A549 (cell line): ENCODE results near the gene F2R. TPM values are rescaled to one million over a fixed set of nuclear protein-coding genes. Genes with fewer than 3 reads are reported as not detected.
A peak's percentile ranks its signal among the peaks of the same experiment; 100 is the strongest.

Experiments used
- ATAC-seq, 2 experiments: fragments of 200-7000 bp in 1 of 2; fragments of >200 bp in 1 of 2; cut with Nextera tagmentation in 1 of 2; cut with Tn5 transposase in 1 of 2; 3 replicates each; pipeline versions ENCODE4 v1.8.0 to v1.9.1; 2018 to 2020; ENCODE audit warnings: mild to moderate bottlenecking in 1 of 2, moderate library complexity in 1 of 2
- CTCF ChIA-PET: fragments of 300-600 bp; sonication (Branson Sonifier 250); formaldehyde crosslinking; extraction: SDS; loops from one replicate; lab custom pipeline; 2021; ENCODE audit warnings: antibody characterized with exemption, inconsistent platforms; lab: Yijun Ruan, JAX
- POLR2A ChIA-PET: fragments of 350-600 bp; formaldehyde crosslinking; extraction: SDS; loops from one replicate; lab custom pipeline; 2021; ENCODE audit warnings: antibody characterized with exemption, inconsistent platforms; lab: Yijun Ruan, JAX
- DNase-seq, 2 experiments: peaks; one replicate each; pipeline versions ENCODE4 v3.0.0 to v3.0.0-alpha.2; 2011 to 2016; ENCODE audit warnings: low read depth in 1 of 2, low spot score in 1 of 2
- FAIRE-seq: peaks from 2 replicates; lab custom pipeline; 2011; peaks lifted over from hg19 to GRCh38; lab: Jason Lieb, UNC
- H3K27ac ChIP-seq, 2 experiments: fragments of >200 bp; sonication (Bioruptor Twin); formaldehyde crosslinking; 3 replicates each; pipeline ENCODE4 v1.5.1; 2016 to 2017
- H3K4me1 ChIP-seq: fragments of >200 bp; sonication (Bioruptor Twin); formaldehyde crosslinking; 3 replicates; pipeline ENCODE4 v1.6.1; 2016
- H3K4me2 ChIP-seq: fragments of >200 bp; sonication (Bioruptor Twin); formaldehyde crosslinking; 3 replicates; pipeline ENCODE4 v1.6.1; 2016
- H3K4me3 ChIP-seq: fragments of >200 bp; sonication (Bioruptor Twin); formaldehyde crosslinking; 3 replicates; pipeline ENCODE4 v1.5.1; 2016
- H3K9me3 ChIP-seq: fragments of >200 bp; sonication (Bioruptor Twin); formaldehyde crosslinking; 3 replicates; pipeline ENCODE4 v1.6.1; 2016
- CBX8 ChIP-seq: fragments of 200-600 bp; sonication (generic); IDR thresholded peaks from 2 replicates; pipeline ENCODE4 v1.6.1; 2016
- EP300 ChIP-seq, 2 experiments: fragments of >200 bp; sonication (Bioruptor Twin); formaldehyde crosslinking; IDR thresholded peaks; 2 replicates in 1 of 2; 3 replicates in 1 of 2; pipeline ENCODE4 v1.6.1; 2016 to 2017
- GATA3 ChIP-seq: IDR thresholded peaks from 2 replicates; pipeline ENCODE4 v1.6.1; 2012; ENCODE audit warnings: borderline replicate concordance
- HMGXB4 ChIP-seq: fragments of 250-450 bp; sonication (Bioruptor Pico); IDR thresholded peaks from 2 replicates; pipeline ENCODE4 v1.5.0; 2021; ENCODE audit warnings: mild to moderate bottlenecking, moderate library complexity, borderline replicate concordance
- JUNB ChIP-seq: fragments of >200 bp; sonication (Bioruptor Twin); formaldehyde crosslinking; IDR thresholded peaks from 2 replicates; pipeline ENCODE4 v1.6.1; 2016
- KDM5A ChIP-seq: fragments of 200-600 bp; sonication (generic); IDR thresholded peaks from 2 replicates; pipeline ENCODE4 v1.6.1; 2016; ENCODE audit warnings: antibody characterized with exemption, mild to moderate bottlenecking
- MAX ChIP-seq: IDR thresholded peaks from 2 replicates; pipeline ENCODE4 v1.6.1; 2012
- MYC ChIP-seq: IDR thresholded peaks from 2 replicates; pipeline ENCODE4 v1.6.1; 2012; ENCODE audit warnings: mild to moderate bottlenecking, inconsistent platforms, low read length, improper control_type of control experiment, borderline replicate concordance
- NR3C1 ChIP-seq: fragments of >200 bp; sonication (Bioruptor Twin); formaldehyde crosslinking; IDR thresholded peaks from 3 replicates; pipeline ENCODE4 v1.6.1; 2017
- POLR2A ChIP-seq: IDR thresholded peaks from 2 replicates; pipeline ENCODE4 v1.6.1; 2012; ENCODE audit warnings: mild to moderate bottlenecking, low read length
- RAD21 ChIP-seq, 2 experiments: fragments of >200 bp in 1 of 2; sonication (Bioruptor Twin) in 1 of 2; formaldehyde crosslinking in 1 of 2; IDR thresholded peaks in 1 of 2; conservative IDR thresholded peaks in 1 of 2; 2 replicates in 1 of 2; 3 replicates in 1 of 2; pipeline ENCODE4 v1.6.1; 2012 to 2018; ENCODE audit warnings: inconsistent platforms in 1 of 2
- RFX5 ChIP-seq: fragments of 450-650 bp; IDR thresholded peaks from 2 replicates; pipeline ENCODE4 v1.7.1; 2014; ENCODE audit warnings: antibody characterized with exemption, mild to moderate bottlenecking, moderate library complexity
- TFCP2L1 ChIP-seq: fragments of 250-450 bp; sonication (Bioruptor Pico); IDR thresholded peaks from 2 replicates; pipeline ENCODE4 v1.5.0; 2021; ENCODE audit warnings: mild to moderate bottlenecking
- ZFP36 ChIP-seq: fragments of 450-650 bp; IDR thresholded peaks from 2 replicates; pipeline ENCODE4 v1.6.1; 2014; ENCODE audit warnings: borderline replicate concordance; ENCODE audit not compliant: partially characterized antibody
- WGBS: methylation state at CpG from one replicate; pipeline ENCODE4 v1.1.6; 2017; ENCODE audit errors: missing lambda C conversion rate; 5-methylcytosine and 5-hydroxymethylcytosine counted together
- polyA plus RNA-seq, 4 experiments: library from polyadenylated mRNA; depleted of rRNA in 3 of 4; stranded (reverse); fragments of >200 nt; fragmentation: RNase III in 1 of 4; extraction: RNeasy Plus Mini Kit Qiagen cat#74134 plus additional on column Dnase treatment in 1 of 4; gene quantifications; 2 replicates in 3 of 4; 3 replicates in 1 of 4; pipeline ENCODE4 v1.2.3, GENCODE V29; 2011 to 2017
- small RNA-seq, 6 experiments: library from RNA; depleted of rRNA; stranded (forward); fragments of <200 nt; gene quantifications; one replicate each; pipeline ENCODE3, GENCODE V24; 2012
- TF ChIP-seq, protein P1 (sequence below): fragments of >200 bp; sonication (Bioruptor Twin); formaldehyde crosslinking; IDR thresholded peaks from 3 replicates; pipeline ENCODE4 v1.5.1; 2016
- TF ChIP-seq, protein P2 (sequence below): IDR thresholded peaks from 2 replicates; pipeline ENCODE4 v1.6.1; 2012; ENCODE audit warnings: low read depth, borderline replicate concordance

Gene F2R
- polyA plus RNA-seq, 2 of the 4 experiments (the other 2 are of a cell fraction) = 30.4 to 114 TPM

DNA sequence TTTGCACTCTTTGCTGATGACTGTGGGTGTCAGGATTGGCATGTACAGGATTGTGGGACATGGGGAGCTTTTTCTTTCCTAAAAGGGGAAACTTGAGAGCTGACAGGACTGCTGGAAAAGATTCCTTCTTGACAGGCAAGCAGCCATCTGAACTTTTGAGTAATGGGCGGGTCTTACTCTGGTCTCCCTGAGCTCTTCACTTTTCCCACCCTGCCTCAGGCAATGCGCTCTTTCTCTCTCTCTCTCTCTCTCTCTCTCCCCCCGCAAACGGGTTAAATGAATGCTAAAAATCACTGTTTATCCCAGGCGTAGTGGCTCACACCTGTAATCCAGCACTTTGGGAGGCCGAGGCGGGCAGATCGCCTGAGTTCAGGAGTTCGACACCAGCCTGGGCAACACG lies 65.8 kb downstream of the F2R start:
- ATAC-seq (no peak), DNase-seq (no peak), FAIRE-seq (no peak)
- 94% methylated on average over 10 of the region's 10 CpGs for WGBS
- Histone ChIP-seq H3K4me1 (peaks cover 25% of the 10 kb centered on the region), H3K4me3 (no peak overlapping the region), H3K27ac (peak overlapping the region; percentile 24 to 87; a peak in 5 of 6 replicates), H3K9me3 (no peaks in the 10 kb centered on the region), H3K4me2 (no peak overlapping the region)
- ChIA-PET POLR2A (interaction anchor here (0.6 kb wide), 1 partner anchor 245 kb away, joined by 3 read pairs; no protein-coding TSS in a partner anchor), CTCF (interaction anchor here (0.7 to 1.2 kb wide), 7 partner anchors 8 to 180 kb away, joined by 3 to 5 read pairs (median 3); partner anchors contain the start of gene F2RL1)
- TF ChIP-seq GATA3 (no peak), ZFP36 (no peak), JUNB (no peak), MAX (no peak), RFX5 (no peak), EP300 (IDR thresholded peaks at IDR 0.05) (no peak), MYC (no peak), POLR2A (no peak)
- TF ChIP-seq, protein P1, sequence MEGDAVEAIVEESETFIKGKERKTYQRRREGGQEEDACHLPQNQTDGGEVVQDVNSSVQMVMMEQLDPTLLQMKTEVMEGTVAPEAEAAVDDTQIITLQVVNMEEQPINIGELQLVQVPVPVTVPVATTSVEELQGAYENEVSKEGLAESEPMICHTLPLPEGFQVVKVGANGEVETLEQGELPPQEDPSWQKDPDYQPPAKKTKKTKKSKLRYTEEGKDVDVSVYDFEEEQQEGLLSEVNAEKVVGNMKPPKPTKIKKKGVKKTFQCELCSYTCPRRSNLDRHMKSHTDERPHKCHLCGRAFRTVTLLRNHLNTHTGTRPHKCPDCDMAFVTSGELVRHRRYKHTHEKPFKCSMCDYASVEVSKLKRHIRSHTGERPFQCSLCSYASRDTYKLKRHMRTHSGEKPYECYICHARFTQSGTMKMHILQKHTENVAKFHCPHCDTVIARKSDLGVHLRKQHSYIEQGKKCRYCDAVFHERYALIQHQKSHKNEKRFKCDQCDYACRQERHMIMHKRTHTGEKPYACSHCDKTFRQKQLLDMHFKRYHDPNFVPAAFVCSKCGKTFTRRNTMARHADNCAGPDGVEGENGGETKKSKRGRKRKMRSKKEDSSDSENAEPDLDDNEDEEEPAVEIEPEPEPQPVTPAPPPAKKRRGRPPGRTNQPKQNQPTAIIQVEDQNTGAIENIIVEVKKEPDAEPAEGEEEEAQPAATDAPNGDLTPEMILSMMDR = no peak

GRCh38 chr5:76782444-76782843 lies 66.5 kb downstream of the F2R start:
- peak overlapping the region; percentile 73 to 87; a peak in 5 of 6 replicates for H3K27ac ChIP-seq
- H3K4me2 ChIP-seq = no peak overlapping the region
- WGBS = 92% methylated on average over 3 of the region's 3 CpGs
- peaks cover 31% of the 10 kb centered on the region for H3K4me1 ChIP-seq
- ATAC-seq (no peak), FAIRE-seq (no peak), DNase-seq (no peak)
- TF ChIP-seq CBX8 (no peak), JUNB (no peak), NR3C1 (no peak), KDM5A (no peak), HMGXB4 (CRISPR knock-in tag) (no peak), RAD21 (conservative IDR thresholded peaks at IDR 0.05 in 1 of 2, IDR thresholded peaks at IDR 0.05 in 1 of 2) (no peak), MYC (no peak), ZFP36 (no peak), TFCP2L1 (CRISPR knock-in tag) (no peak)
- TF ChIP-seq, protein P2, sequence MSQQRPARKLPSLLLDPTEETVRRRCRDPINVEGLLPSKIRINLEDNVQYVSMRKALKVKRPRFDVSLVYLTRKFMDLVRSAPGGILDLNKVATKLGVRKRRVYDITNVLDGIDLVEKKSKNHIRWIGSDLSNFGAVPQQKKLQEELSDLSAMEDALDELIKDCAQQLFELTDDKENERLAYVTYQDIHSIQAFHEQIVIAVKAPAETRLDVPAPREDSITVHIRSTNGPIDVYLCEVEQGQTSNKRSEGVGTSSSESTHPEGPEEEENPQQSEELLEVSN = no peak
- H3K9me3 ChIP-seq = no peaks in the 10 kb centered on the region
- CTCF ChIA-PET = interaction anchor here (0.7 to 1.2 kb wide), 7 partner anchors 8 to 181 kb away, joined by 3 to 5 read pairs (median 3); partner anchors contain the start of gene F2RL1
- no peak overlapping the region for H3K4me3 ChIP-seq
- POLR2A ChIA-PET = no interaction called here

Small RNAs within 50 kb of the gene (small RNA-seq; reads per million reads assigned to genes)
- gene RF02154 (0 to 2.1 (median 0) reads per million in 6 experiments), gene RF02155 (0 reads per million in 6 experiments)

Other genes starting within 250 kb of the F2R start
- gene F2RL2, start 92.7 kb upstream of the F2R start, polyA plus RNA-seq (2011; rRNA removed) = 44.7 and 54.0 TPM in 2 replicates
- 5.6 to 6.3 TPM (median 6.2 TPM) in 3 replicates for gene F2RL2, start 92.7 kb upstream of the F2R start, polyA plus RNA-seq (2017; fragmentation: RNase III; extraction: RNeasy Plus Mini Kit Qiagen cat#74134 plus additional on column Dnase treatment)
- 226 and 328 TPM in 2 replicates for gene F2RL1, start 102.9 kb downstream of the F2R start, polyA plus RNA-seq (2011; rRNA removed)
- gene F2RL1, start 102.9 kb downstream of the F2R start, polyA plus RNA-seq (2017; fragmentation: RNase III; extraction: RNeasy Plus Mini Kit Qiagen cat#74134 plus additional on column Dnase treatment) = 50.7 to 88.7 TPM (median 73.1 TPM) in 3 replicates
- not detected in 2 replicates for gene S100Z, start 133.9 kb downstream of the F2R start, polyA plus RNA-seq (2011; rRNA removed)
- gene S100Z, start 133.9 kb downstream of the F2R start, polyA plus RNA-seq (2017; fragmentation: RNase III; extraction: RNeasy Plus Mini Kit Qiagen cat#74134 plus additional on column Dnase treatment) = not detected in 3 replicates
- not detected in 2 replicates for gene CRHBP, start 236.9 kb downstream of the F2R start, polyA plus RNA-seq (2011; rRNA removed)
- not detected in 3 replicates for gene CRHBP, start 236.9 kb downstream of the F2R start, polyA plus RNA-seq (2017; fragmentation: RNase III; extraction: RNeasy Plus Mini Kit Qiagen cat#74134 plus additional on column Dnase treatment)